Measurements from ENCODE around the gene SNRPD3. TPM values are rescaled to one million over a fixed set of nuclear protein-coding genes. Genes with fewer than 3 reads are reported as not detected.

SNRPD3 gene
- total RNA-seq, 1 experiment from 2014 or later = 144 TPM

GRCh38 chr22:24594569-24595120 is 38.8 kb downstream of the SNRPD3 start:
- Histone ChIP-seq H3K9ac (ENCODE audit: low read length) (no peak overlapping the region), H3K36me3 (ENCODE audit: control insufficient read depth in 1 of 2, insufficient read depth in 2 of 2, low read length in 2 of 2) (no peaks in the 10 kb centered on the region), H3K79me2 (ENCODE audit: insufficient read depth, low read length) (no peaks in the 10 kb centered on the region), H3K4me1 (ENCODE audit: control insufficient read depth in 1 of 2, insufficient read depth in 2 of 2, low read length in 2 of 2) (peaks cover 8 to 20% of the 10 kb centered on the region in 2 experiments), H3K9me3 (ENCODE audit: control insufficient read depth in 1 of 2, insufficient read depth in 1 of 2, low read depth in 1 of 2, low read length in 2 of 2) (no peaks in the 10 kb centered on the region), H3K9me2 (ENCODE audit: insufficient read depth) (no peaks in the 10 kb centered on the region), H3K27me3 (ENCODE audit: insufficient read depth, low read length) (no peaks in the 10 kb centered on the region), H3K4me2 (ENCODE audit: low read length) (no peak overlapping the region), H4K20me1 (ENCODE audit: insufficient read depth) (no peaks in the 10 kb centered on the region), H3K4me3 (replicated peaks in 1 of 2; ENCODE audit: low read depth in 1 of 2, low read length in 2 of 2) (no peak overlapping the region), H2AFZ (ENCODE audit: low read depth, low read length, poor library complexity, severe bottlenecking) (no peak overlapping the region), H3K27ac (ENCODE audit: low read depth, low read length) (no peak overlapping the region)
- no TSS peak for BruUV-seq (replicated peaks)
- TF ChIP-seq EZH2phosphoT487 (IDR thresholded peaks at IDR 0.05; ENCODE audit: borderline replicate concordance) (no peak), JUND (IDR thresholded peaks at IDR 0.05) (no peak), CEBPB (IDR thresholded peaks at IDR 0.05; ENCODE audit: low read depth) (no peak)
- ChIA-PET RAD21 (ENCODE audit: low non-redundant PET in 1 of 2, low total read pairs in 2 of 2, uncharacterized antibody in 2 of 2, unreplicated experiment in 2 of 2) (no interaction called here), POLR2A (no interaction called here), CTCF (no interaction called here)
- ATAC-seq (no peak), DNase-seq (ENCODE audit: low read depth, low spot score) (no peak)
- intact Hi-C loops (cut with micrococcal nuclease) = no loop called here

- no peak overlapping the region for H3K27ac ChIP-seq (ENCODE audit: low read depth, low read length)
- POLR2A ChIA-PET = no interaction called here
Observed at GRCh38 chr22:24595228-24595627, 39.4 kb downstream of the SNRPD3 start.

More at GRCh38 chr22:24595228-24595627, 39.4 kb downstream of the SNRPD3 start:
- no peaks in the 10 kb centered on the region for H4K20me1 ChIP-seq (ENCODE audit: insufficient read depth)
- ChIA-PET RAD21 (ENCODE audit: low non-redundant PET in 1 of 2, low total read pairs in 2 of 2, uncharacterized antibody in 2 of 2, unreplicated experiment in 2 of 2) (no interaction called here), CTCF (no interaction called here)
- H3K27me3 ChIP-seq (ENCODE audit: insufficient read depth, low read length) = no peaks in the 10 kb centered on the region
- no peaks in the 10 kb centered on the region for H3K36me3 ChIP-seq (ENCODE audit: control insufficient read depth in 1 of 2, insufficient read depth in 2 of 2, low read length in 2 of 2)
- H3K4me2 ChIP-seq (ENCODE audit: low read length) = no peak overlapping the region
- no peaks in the 10 kb centered on the region for H3K9me3 ChIP-seq (ENCODE audit: control insufficient read depth in 1 of 2, insufficient read depth in 1 of 2, low read depth in 1 of 2, low read length in 2 of 2)
- H3K4me1 ChIP-seq (ENCODE audit: control insufficient read depth in 1 of 2, insufficient read depth in 2 of 2, low read length in 2 of 2) = peaks cover 8 to 20% of the 10 kb centered on the region in 2 experiments
- H3K4me3 ChIP-seq (replicated peaks in 1 of 2; ENCODE audit: low read depth in 1 of 2, low read length in 2 of 2) = no peak overlapping the region
- ATAC-seq (no peak), DNase-seq (ENCODE audit: low read depth, low spot score) (no peak)
- BruUV-seq (replicated peaks) = no TSS peak
- H2AFZ ChIP-seq (ENCODE audit: low read depth, low read length, poor library complexity, severe bottlenecking) = no peak overlapping the region
- TF ChIP-seq ZFX (IDR thresholded peaks at IDR 0.05) (no peak), EZH2phosphoT487 (IDR thresholded peaks at IDR 0.05; ENCODE audit: borderline replicate concordance) (no peak), CBX3 (IDR thresholded peaks at IDR 0.05; ENCODE audit: low read depth) (no peak), REST (IDR thresholded peaks at IDR 0.05; ENCODE audit: low read depth) (no peak), JUND (IDR thresholded peaks at IDR 0.05) (no peak), POLR2AphosphoS5 (IDR thresholded peaks at IDR 0.05; ENCODE audit: low read depth, low read length) (no peak), SRF (IDR thresholded peaks at IDR 0.05; ENCODE audit: low read depth) (no peak), SIN3A (IDR thresholded peaks at IDR 0.05; ENCODE audit: low read depth) (no peak), ZBTB33 (IDR thresholded peaks at IDR 0.05; ENCODE audit: extremely low read depth, insufficient replicate concordance, low read length) (no peak), ELF1 (IDR thresholded peaks at IDR 0.05; ENCODE audit: borderline replicate concordance, low read depth) (no peak)
- H3K9ac ChIP-seq (ENCODE audit: low read length) = no peak overlapping the region
- intact Hi-C loops (cut with micrococcal nuclease) = no loop called here
- no peaks in the 10 kb centered on the region for H3K9me2 ChIP-seq (ENCODE audit: insufficient read depth)
- no peaks in the 10 kb centered on the region for H3K79me2 ChIP-seq (ENCODE audit: insufficient read depth, low read length)
